Dermis microvascular lymphatic vessel endothelial cell (primary cell): Measurements from ENCODE around the gene SOX5. TPM values are rescaled to one million over a fixed set of nuclear protein-coding genes. Genes with fewer than 3 reads are reported as not detected.

Experiments
- DNase-seq, 2 donors: peaks; one replicate each; pipeline versions ENCODE4 v3.0.0 to v3.0.0-alpha.2; 2010; ENCODE audit warnings: low read depth in 2 of 2
- total RNA-seq: library from RNA; depleted of rRNA; stranded (reverse); fragments of >200 nt; gene quantifications from 2 replicates; pipeline ENCODE4 v1.2.1, GENCODE V29; 2014

The SOX5 gene
- total RNA-seq, 1 donor from 2014 or later, result under 0.01 TPM

DNA sequence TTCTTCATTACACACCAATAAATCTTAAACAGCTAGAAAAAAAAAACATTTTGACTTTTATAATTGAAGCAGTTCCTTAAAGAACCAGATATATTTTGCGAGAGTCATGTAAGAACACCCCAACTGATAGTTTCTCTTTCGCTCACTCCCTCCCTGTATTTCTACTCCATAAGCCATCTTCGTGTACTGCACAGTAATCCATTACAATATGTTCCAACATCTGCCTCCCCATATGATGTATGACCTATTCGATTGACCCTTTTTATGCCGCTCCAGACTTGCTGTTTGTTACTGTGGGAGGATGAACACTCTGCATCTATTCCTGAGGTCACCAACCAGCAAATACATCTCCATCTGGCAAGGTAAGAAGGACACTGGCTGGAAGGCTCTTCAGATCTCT lies 331.7 kb downstream of the SOX5 start:
- DNase-seq, result no peak

- no peak for DNase-seq
These were observed 335.2 kb downstream of the SOX5 start for GRCh38 chr12:23614280-23614679.

DNA sequence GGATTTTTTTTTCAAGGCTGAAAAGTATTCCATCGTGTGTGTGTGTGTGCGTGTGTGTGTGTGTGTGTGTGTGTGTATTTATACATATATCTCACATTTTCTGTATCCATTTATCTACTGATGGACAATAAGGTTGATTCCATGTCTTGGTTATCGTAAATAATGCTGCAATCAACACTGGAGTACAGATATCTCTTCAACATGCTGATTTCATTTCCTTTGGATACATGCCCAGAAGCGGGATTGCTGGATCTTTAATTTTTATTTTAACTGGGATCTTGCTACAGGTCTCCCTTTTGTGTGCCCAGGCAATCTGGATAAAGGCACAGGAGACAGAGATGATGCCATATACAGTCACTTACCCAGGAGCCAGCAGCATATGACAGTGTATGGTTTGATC lies 338.1 kb downstream of the SOX5 start:
- DNase-seq, result no peak

DNA sequence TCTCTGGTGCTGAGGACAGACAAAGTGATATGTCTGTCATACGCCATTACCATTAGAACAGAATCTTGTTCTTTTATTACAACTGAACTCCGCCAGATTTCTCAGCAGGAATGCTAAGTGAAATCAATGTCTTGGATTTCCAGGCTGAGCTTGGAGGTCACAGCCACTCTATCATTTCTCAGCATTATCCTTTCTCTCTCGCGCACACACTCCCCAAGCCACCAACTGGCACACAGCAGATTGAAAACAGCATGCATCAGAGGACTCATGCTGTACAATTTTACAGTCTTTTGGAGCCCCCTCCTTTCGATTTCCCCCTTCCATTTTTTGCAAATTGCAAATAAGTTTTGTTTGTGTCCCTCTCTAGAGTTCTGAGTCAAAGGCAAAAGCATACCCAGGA lies 348.6 kb downstream of the SOX5 start:
- no peak for DNase-seq

DNA sequence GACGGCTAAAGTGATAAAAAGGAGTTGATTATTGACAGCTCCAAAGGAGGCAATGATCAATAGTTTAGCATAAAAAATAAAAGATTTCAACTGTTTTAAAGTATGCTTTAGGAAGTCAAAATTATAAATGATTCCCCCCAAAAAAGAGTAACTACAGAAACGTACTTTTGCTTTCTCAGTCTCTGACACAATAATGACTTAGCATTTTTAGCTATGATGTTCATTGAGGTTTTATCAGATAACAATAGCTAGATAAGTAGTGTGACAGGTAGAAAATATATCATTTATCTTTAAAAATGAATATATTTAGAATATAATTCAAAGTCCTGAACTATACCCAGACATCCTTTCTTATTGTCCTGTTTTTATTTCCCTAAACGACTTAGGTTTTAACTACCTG lies 352.9 kb downstream of the SOX5 start:
- no peak for DNase-seq

DNA sequence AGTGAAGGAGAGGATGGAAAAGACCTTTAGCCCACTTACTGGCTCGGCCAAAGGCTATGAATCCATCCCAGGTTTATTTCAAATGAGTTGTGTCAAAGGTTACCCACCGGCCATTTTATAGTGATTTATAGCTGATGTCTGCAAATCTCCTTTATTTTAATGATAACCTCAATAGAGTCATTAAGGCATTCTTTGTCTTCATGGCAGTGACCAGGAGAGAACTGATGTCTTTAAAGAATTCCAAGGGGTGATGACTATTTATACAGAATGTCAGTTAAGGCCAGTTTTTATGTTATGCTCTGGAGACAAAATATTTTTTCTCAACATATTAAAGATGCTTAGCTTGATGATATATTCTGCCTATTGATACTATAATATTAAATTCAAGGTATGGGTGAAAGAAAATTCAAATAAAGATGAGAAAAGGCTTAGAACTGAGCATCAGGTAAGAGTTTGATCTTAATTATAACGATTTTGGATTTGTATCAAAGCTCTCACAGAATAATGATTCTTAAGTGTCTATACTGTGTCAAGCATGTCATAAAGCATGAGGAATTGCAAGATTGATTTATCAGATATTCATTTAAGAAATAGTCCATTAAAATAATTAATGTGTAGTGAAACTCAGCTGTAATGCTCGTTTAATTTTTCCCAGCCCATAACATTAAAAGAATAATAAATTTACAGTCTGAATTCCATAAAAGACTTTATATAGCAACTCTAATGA lies 361.5 kb downstream of the SOX5 start:
- no peak for DNase-seq

DNA sequence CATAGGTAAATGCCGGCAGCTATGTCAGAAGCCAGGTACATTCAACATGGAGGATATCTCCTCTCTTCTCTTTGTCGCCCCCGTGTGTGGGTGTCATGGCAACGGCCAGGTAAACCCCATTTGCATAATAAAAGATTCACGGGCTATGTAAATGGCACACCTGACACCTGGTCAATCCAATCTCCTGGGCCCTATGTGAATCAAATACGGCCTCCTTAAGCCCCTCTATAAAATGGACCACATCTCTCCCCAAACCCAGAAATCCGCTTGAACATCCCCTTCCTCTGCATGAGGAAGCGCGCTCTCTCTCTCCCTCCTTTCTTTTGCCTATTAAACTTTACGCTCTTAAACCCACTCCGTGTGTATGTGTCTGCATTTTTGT lies 363.7 kb downstream of the SOX5 start:
- DNase-seq, result no peak

- DNase-seq, result no peak
These were observed 364.2 kb downstream of the SOX5 start for GRCh38 chr12:23585156-23585781.

DNA sequence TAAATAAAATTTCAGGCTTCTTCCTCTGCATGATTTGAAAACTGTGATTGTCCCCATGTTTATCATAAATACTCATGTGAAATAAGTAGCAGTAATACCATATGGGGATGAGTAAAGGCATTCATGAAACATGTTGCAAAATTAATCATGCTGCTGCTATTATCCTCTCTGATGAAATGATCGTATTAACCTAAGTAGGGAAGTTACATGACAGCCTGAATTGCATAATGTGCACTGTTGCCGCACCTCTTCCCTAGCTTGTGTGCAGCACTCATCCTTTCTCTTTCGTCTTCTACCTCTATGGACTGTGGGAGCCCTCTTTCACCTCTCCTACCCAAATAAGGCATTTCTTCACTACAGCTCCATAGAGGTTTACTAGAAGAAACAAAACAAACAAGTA lies 367.6 kb downstream of the SOX5 start:
- no peak for DNase-seq

DNA sequence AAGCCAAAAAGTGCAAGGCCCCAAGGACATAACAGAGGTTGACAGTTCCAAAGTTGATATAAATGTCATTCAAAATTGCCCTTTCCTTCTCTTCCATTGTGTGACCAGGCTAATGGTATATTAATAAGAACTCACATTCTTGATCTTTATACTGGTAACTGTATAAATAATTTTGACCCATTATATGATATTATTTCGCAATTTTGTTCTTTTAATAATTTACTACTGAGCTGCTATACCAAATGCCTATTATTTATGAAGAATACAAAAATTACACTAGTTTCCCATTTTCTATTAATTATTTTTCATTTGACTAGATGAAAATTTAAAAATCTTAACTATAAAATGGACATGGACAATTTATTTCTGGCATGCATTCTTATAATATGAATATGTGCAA lies 370.2 kb downstream of the SOX5 start:
- DNase-seq, result no peak

GRCh38 chr12:23576372-23576771 lies 373.1 kb downstream of the SOX5 start:
- no peak for DNase-seq

DNA sequence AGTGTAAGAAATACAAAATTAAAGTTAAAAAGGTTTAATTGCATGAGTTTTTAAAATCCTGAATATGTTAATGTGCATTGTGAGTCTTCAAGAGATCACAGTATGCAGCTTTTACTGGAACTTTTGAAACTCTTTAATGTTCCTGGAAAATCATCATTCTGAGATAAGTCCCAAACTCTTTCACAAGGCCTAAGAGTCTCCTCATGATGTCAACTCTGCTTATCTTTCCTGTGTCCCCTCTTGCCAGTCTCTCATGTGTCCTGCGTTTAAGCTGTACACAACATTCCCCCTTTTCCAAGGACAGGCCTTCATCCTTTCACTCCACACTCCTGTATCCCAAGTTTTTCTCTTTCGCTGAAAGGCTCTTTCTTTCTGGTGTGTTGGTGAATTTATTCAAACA lies 380.1 kb downstream of the SOX5 start:
- no peak for DNase-seq

- no peak for DNase-seq
These were observed 383.3 kb downstream of the SOX5 start for GRCh38 chr12:23566133-23566532.

- DNase-seq, result no peak
These were observed 384.9 kb downstream of the SOX5 start for GRCh38 chr12:23564451-23565152.

DNA sequence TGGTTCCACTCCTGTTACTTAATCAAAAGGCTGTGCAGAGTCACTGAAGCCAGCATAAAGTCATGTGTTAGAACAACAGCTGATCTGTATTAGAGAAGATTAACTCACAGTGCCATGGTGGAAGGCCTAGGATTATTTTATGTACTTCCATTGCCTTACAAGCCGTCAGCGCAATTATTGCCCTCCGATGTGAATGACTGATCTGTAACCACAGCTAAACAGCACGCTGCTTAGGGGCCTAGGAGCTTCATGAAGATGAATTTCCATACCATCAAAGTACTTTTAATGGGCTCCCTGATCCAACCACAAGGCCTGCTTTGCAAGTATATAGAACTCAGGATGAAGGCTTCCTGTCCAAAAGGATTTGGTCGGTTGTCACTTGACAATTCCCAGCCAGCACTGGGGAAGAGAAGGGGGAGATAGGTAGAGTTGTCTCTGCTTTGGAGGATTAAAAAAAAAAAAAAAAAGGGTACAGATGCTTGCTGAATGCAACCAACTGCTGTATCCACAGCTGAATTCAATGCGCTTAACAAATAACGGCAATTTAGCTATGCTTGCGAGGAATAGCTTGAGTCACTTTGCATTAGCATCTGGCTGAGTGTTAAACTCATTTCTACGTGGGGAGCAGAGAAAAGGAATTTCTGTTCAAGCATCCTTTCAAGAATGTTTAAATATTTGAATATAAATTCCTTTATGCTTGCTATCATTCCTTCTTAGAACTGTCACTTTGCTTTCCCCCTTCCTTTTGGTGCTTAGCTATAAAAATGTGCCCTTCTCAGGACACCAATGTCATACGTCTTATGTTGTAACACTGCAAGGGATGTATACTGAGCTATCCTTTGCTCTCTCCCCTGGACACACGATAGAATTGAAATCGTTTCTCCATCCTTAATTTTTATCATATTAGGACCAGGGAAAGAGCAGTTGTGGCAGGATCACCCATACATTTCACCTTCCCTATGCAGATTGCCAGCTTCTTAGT lies 387.8 kb downstream of the SOX5 start:
- DNase-seq, result no peak

GRCh38 chr12:23560611-23561010 lies 388.9 kb downstream of the SOX5 start:
- no peak for DNase-seq

DNA sequence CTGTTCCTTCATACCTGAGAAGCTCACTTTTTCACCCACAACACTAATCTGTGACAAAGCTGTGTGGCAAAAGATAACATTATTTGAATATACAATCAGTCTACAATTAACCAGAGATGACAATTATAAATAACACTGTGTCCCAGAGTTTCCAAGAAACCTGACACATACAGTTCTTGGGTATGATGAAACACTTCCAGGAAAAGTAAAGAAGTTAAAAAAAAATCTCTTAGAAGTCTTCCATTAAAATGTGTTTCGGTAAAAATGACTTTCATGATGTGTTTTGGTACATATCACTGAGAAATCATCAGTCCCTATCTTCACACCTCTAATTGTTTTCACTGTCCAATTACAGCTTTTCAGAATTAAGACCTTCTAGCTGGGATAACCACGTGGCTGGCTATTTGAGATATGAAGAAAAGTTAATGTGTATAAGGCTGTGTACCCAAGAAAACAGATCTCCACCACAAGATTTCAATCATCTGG lies 390.2 kb downstream of the SOX5 start:
- DNase-seq, result no peak

- DNase-seq, result no peak
These were observed 392.8 kb downstream of the SOX5 start for GRCh38 chr12:23556661-23557060.

DNA sequence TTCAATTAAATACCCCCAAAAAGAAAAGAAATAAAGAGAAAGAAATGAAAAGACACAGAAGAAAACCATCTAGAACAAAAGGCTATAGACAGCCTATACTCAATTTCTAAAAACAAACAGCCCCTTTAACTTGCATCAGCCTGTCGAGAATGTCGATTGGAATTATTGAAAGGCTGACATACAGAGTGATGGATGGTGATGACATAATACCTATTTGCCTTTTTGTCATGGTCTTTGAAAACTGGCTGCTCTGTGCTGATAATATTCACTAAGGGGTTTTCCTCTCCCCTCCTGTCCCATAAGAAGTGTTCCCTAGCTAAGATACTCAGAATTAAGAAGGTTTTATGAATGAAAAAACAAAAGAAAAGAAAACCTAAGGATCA lies 393.7 kb downstream of the SOX5 start:
- no peak for DNase-seq

DNA sequence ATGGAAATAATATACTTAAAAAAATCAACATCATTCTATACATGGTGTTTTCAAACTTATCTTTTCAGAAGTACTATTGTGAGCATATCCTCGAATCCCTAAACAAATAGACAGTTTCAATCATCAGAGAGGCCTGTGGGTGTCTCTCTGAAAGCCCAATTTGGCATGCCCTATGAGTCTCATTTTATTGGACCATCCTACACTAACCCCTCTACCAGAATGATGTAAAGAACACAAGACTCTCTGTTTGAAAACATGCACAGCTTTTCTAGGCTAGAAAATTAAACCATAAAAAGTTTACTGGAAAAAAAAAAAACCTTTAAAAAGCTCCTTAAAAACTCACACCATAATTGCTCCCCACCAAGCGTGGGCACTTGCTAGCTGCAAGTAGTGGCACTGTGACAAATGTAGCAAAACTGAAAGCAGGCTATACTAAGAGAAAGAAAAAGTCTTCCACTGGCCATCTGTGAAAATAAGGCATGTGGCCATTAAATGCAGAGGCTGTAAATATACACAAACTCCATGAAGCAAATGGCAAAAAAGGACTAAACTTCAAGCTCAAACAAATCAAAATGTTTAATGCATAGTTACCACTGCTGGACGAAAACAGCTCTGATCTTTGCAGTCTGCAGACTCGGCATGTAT lies 394.2 kb downstream of the SOX5 start:
- no peak for DNase-seq

DNA sequence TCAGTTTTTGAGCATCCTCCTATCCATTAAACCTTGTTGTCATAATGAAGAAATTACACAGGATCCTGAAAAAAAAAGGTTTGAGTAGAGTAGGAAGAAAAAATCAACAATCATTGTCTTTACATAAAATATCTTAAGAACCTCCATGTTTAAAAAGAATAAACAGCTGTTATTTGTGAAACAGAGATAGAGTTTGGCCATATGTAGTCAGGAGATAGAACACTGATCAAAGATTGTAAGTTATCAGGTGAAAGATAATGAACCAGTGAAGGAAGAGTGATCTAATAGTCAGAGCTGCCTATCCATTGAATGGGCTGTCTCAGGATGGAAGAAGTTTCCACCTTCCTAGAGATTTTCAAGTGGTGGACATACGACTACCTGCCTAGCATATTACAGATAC lies 397.1 kb downstream of the SOX5 start:
- no peak for DNase-seq
